ENCODE data around the gene TTF2.
"Not testable (repeated sequence)": the region's sequence is repeated elsewhere in the genome, so short reads cannot be mapped to it uniquely, and the experiment has no call there.

The TTF2 gene

DNA sequence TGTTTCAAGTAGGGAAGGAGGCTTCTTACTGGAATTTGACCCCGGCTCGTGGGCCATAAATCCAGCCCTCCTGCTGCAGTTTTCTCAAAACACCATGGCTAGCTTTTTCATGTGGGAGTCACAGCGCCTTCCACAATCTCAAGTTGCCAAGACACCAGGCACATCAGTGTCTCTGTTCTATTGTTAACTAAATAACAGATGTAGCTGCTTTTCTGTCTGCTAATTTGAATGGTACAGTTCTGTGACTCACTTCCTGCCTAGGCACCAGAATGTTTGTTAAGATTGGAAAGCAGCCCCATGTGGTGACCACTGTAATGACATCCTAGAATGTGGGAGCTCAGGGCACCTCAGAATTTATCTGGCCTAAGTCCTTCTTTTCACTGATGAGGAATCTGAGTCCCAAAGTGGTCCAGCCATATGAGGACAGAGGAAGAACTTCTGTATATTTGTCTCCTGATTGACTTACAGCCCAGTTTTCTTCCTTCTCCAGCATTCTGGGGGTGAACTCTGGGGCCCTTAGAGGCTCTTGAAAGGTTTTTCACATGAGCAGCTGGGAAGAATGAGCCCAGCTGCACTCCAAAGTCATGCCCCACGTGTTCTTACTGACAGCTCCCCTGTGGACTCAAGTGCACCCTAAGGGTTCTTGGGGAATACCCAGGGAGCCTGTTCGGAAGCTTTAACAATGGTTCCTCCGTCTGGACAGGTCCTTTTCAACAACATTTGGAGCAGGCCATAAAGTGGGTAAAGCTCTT is 33.9 kb downstream of the TTF2 start:
- DNase-seq (ENCODE audit: low read depth): no peak

- DNase-seq (ENCODE audit: low read depth): no peak
These were observed 34.9 kb downstream of the TTF2 start for GRCh38 chr1:117094841-117095604.

- DNase-seq (ENCODE audit: low read depth): no peak
These were observed 36.9 kb downstream of the TTF2 start for GRCh38 chr1:117096951-117097408.

GRCh38 chr1:117097443-117097842 is 37.3 kb downstream of the TTF2 start:
- DNase-seq (ENCODE audit: low read depth): no peak

DNA sequence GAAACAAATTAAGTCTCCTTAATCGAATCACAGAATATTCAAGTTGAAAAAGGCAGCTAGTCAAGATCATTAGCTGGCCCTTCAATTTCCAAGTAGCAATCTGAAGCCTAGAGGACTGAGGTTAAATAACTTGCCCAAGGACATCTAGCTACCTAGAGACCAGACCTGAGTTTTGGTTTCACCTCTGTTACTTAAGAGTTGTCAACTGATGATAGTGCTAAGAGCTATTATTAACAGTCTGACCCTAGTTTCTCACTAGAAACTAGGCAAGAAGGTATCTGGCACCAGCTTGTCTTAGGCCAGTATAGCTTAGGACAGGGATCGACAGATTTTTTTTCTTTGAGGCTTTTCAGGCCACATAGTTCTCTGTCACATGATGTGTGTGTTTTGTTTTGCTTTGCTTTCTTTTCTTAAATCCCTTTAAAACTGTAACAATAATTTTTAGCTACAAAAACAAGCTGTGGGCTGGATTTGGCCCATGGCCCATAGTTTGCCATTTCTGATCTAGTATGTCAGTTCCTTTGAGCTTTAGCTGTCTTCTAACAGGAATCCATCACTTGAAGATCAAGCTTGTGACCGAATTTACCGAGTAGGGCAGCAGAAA is 38.3 kb downstream of the TTF2 start:
- no peak for DNase-seq (ENCODE audit: low read depth)

GRCh38 chr1:117101334-117101733 is 41.2 kb downstream of the TTF2 start:
- no peak for DNase-seq (ENCODE audit: low read depth)

DNA sequence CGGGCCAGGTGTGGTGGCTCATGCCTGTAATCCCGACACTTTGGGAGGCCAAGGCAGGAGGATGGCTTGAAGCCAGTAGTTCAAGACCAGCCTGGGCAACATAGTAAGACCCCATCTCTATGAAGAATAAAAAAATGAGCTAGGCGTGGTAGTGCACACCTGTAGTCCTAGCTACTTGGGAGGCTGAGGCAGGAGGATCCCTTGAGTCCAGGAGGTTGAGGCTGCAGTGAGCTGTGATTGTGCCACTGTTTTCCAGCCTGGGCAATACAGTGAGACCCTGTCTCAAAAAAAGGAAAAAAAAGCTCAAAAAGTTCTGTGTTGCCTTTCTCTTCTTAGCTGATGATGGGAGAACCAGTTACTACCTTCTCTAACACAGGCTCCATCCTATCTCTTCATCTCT is 41.7 kb downstream of the TTF2 start:
- DNase-seq (ENCODE audit: low read depth): not testable (repeated sequence)

DNA sequence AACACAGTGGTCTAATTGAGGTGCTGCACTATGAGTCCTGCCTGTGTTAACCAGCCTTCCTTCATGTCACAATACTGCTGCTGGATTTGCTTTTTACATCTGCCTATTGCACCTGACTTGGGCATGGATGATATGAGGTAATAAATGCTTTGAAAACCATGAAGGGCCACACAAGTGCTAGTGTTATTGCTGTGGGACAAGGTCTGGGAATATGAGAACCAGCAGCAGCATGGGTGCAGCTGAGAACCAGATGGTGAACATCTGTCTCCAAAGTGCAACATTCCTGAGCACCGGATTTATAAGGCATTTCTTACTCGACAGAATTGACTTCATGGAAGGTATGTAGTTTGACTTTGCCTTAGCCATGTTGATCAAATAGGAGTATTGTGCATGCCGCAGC is 44.9 kb downstream of the TTF2 start:
- DNase-seq (ENCODE audit: low read depth): no peak

DNA sequence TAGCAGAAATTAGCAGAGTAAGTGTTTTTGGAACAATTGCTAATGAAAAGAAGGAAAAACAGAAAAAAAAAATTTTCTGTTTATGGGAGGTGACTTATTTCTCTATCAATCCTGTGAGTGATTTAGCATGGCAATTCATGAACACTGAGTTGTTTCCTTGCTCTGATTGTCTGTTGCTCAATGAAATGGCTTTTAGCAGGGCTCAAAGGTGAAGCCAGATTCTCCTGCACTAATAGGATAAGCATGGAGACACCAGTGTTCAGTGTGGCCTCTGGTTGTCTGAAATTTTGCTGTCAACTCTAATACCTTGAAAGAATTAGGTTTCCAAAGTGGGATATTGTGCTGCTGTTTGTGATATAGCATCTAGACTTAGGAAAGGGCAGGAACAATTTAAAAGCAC is 45.6 kb downstream of the TTF2 start:
- DNase-seq (ENCODE audit: low read depth): no peak

DNA sequence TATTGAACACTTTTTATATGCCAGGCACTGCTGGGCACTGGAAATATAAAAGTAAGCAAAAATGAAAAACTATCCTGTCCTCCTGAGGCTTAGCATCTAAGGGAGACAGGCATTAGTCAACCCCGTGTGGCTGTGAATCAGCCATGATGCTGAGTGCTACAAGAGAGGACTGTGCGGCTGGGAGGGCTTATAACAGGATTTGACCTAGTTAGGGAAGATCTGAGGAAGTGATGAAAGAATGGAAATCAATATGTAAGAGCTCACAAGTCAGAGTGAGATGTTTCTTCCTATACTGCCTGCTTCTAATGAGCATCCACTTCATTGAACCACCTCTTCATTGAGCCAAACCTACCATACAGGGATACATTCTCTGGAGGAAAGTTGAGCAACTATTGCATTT is 46.4 kb downstream of the TTF2 start:
- no peak for DNase-seq (ENCODE audit: low read depth)

DNA sequence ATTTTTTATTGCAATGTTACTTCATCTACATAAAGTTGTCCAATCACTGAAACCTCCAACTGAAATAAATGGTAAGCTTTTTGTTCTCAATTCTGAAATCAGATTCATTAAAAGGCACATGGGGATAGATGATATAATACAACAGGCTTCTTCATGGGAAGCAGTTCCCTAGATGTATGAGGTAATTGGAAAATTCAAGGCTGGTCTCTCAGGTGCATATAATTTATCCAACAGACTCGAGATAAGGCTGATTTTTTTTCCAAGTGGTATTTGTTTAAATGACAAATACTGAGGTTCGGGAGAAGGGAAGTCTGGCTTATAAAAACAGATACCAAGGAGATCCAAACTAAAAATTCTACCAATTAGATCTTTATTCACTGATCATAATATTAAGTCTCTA is 47.2 kb downstream of the TTF2 start:
- no peak for DNase-seq (ENCODE audit: low read depth)

DNA sequence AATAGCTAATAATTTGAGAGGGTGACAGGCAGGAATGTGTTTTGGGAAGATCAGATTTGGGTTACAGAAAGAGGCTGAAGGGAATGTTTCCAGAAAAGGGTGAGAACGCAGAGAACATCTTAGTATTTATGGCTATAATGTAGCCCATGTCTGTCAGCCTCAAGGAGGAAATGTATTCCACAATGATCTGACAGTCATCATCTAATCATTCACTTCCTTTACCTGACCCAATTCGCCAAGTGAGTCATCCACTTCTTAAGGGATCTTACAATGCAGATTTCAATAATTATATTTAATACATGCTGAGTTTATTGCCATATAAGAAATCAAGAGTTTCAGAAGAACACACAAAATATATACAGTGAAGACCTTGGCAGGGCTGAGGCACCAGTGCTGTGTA is 50.6 kb downstream of the TTF2 start:
- no peak for DNase-seq (ENCODE audit: low read depth)

GRCh38 chr1:117112047-117112717 is 52.1 kb downstream of the TTF2 start:
- no peak for DNase-seq (ENCODE audit: low read depth)

DNA sequence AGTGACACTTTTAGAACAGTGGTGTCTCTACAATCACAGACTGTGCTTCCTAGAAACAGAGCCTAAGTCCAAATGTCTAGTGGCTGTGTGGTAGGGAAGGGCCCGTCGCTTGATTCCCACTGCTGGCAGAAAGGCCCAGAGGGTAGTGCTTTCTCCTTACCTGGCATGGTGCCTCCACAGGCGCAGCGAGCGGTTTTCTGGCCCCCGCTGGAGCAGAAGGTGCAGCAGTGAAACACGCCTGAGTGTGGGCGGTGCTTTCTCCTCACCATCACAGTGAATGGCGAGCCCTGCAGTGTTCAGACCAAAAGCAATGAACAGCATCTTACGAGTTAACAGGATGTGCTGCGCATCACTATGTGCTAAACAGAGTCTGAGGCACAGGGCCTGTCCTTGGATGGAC is 53.1 kb downstream of the TTF2 start:
- DNase-seq (ENCODE audit: low read depth): no peak

- DNase-seq (ENCODE audit: low read depth): no peak
These were observed 54.8 kb downstream of the TTF2 start for GRCh38 chr1:117114877-117115276.

DNA sequence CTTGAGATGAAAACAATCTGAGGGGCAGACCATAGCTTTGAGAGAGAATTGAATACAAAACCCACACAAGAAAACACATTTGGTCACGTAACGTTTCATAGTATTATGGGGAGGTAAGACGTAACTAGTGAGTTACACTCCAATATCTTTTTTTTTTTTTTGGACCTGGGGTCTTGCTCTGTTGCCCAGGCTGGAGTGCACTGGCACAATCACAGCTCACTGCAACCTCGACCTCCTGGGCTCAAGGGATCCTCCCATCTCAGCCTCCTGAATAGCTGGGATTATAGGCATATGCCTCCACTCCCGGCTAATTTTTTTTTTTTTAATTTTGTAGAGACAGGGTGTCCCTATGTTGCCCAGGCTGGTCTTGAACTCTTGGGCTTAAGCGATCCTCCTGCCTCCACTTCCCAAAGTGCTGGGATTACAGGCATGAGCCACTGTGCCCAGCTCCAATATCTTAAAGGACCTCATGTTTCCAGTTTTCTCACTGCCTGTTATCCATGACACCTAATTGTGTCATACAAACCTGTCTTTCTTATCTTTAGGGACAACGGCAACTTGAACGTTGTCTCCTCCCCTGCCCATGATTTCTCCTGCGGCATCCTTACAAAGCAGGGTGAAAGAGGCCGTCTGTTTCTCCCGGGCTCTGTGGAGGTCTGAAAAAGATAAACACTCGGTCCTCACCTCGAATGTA is 56.1 kb downstream of the TTF2 start:
- no peak for DNase-seq (ENCODE audit: low read depth)

DNA sequence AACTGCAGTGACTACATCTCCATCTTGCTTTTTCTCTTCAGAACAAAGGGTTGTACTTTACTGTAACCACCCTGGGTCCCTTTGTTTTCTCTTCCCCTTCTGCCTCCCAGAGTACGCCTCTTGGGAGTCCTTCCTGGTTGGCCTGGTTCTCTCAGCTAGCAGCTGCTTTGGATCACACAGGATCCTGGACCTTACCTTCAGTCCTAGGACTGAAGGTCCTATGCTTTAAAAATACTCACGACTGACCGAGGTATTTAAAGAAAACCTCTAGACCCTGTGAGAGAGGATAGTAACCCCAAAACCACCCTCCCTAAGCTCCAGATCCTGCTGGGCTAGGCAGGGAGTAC is 56.6 kb downstream of the TTF2 start:
- DNase-seq (ENCODE audit: low read depth): no peak

DNA sequence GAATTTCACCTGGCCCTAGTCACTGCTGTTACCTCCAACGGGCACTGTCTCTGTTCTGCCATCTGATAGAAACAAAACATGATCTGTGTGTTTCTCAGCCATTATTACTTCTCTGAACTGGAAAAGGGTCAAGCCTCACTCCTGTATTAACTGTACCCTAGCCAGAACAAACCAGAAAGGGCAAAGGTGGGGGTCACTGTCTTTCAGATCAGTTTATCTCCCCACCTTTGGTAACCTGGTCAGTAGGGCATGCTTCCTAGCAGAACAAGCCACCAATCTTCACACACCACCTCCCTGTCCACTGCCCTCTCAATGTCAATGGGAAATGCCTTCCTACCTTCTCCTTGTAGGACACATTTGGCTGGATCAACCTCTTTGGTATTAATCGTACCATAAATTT is 57.6 kb downstream of the TTF2 start:
- no peak for DNase-seq (ENCODE audit: low read depth)

DNA sequence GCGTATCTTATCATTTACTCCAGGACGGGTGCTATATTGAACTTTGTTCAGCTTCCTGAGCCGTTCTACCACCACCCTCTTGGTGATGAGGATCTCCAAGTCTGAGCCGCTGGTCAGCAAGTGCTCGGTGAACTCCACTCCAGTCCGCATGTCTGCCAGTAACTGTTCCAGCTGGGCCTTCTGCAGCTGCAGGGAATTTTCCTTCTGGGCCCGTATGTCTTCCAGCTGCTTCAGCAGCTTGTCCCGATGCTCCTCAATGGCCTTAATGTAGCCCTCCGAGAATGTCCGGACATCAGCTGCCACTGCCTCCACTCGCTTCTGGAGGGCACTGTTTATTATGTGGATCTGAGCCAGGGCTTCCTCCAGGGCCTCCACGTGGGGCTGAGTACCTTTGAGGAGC is 58.0 kb downstream of the TTF2 start:
- DNase-seq (ENCODE audit: low read depth): no peak

DNA sequence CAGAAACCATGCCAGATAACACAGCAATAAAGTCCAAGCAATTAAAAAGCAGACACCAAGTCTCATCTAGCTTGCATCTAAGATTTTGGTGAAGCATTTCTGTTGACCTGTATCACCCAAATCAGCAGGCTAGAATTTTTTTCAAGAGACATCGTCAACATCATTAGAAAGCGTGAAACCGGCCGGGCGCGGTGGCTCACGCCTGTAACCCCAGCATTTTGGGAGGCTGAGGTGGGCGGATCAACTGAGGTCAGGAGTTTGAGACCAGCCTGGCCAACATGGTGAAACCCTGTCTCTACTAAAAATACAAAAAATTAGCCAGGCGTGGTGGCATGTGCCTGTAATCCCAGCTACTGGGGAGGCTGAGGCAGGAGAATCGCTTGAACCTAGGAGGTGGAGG is 59.0 kb downstream of the TTF2 start:
- DNase-seq (ENCODE audit: low read depth): not testable (repeated sequence)

DNA sequence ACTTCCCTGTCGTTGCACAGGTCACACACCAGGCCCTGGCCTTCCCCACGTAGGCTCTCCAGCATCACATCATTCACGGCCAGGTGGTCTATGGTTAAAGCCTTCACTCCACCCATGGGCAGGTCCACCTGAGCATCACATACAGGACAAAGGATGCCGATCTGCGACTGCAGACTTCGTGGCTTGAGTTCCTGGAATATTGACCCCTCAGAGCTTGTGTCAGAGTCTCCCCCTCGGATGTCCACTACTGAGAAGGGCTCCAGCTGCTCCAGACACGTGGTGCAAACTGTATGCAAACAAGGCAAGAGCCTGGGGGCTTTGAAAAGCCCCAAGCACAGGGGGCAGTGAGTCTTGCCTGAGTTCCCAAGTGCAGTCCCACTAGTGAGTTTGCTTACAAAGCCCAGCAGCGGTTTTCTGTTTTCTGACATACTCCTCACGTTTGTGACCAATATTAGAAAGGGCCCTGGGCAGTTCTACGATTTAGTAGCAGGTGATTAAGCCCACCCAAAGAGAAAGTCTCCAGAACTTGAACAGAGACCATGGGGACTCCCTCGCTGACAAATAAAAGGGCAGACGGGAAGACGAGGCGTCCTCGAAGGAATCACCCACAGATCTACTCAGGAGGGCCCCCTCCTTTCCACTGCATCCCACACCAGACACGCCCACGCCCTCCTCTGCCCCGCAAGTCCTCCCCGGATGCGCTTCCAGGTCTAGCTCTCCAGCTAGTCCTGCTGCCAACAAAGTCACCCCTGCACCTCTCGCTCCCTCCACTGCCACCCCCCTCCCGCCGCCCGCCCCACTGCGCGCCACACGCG is 60.9 kb downstream of the TTF2 start:
- no peak for DNase-seq (ENCODE audit: low read depth)

Data from activated T-cell treated with anti-CD3 and anti-CD28 coated beads for 48 hours (primary cell).